ENCODE data around the gene UGT1A9. TPM values are rescaled to one million over a fixed set of nuclear protein-coding genes. Genes with fewer than 3 reads are reported as not detected.

The UGT1A9 gene
- total and polyA plus RNA-seq, 2 of the 13 experiments (the other 11 are each of a cell fraction or from before 2014, with no cell fraction given) = 0.07 TPM; not detected in 1

DNA sequence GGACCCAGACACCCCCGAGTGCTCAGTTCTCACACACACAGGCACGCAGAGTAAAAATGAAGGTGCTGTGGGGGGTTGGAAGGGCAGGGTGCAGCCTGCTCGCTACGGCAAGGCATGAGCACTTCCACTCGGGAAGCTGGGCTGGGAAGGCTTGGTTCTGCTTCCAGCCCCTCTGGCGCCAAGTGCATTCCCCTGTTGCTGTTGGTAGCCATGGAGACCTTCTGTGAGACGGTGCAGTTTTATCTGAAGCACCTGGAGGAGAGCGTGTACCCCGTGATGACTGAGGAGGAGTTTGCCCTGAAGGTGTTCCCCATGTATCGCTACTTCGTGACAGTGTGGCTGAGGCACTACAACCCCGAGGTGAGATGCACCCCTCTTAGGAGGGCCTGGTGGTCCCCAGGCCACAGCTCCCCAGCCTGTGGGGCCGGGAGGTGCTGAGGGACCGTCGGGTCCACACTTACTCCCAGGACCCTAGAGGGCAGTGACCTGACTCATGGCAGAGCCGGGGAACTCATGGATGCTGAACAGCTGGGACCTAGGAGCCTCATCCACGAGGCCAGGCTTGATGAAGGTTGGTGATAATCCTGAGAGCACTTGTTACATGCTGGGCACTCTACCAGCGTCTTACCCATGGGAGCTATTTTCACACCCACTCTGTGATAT, 121.9 kb downstream of the UGT1A9 start (continued):
- TF ChIP-seq, protein P1, sequence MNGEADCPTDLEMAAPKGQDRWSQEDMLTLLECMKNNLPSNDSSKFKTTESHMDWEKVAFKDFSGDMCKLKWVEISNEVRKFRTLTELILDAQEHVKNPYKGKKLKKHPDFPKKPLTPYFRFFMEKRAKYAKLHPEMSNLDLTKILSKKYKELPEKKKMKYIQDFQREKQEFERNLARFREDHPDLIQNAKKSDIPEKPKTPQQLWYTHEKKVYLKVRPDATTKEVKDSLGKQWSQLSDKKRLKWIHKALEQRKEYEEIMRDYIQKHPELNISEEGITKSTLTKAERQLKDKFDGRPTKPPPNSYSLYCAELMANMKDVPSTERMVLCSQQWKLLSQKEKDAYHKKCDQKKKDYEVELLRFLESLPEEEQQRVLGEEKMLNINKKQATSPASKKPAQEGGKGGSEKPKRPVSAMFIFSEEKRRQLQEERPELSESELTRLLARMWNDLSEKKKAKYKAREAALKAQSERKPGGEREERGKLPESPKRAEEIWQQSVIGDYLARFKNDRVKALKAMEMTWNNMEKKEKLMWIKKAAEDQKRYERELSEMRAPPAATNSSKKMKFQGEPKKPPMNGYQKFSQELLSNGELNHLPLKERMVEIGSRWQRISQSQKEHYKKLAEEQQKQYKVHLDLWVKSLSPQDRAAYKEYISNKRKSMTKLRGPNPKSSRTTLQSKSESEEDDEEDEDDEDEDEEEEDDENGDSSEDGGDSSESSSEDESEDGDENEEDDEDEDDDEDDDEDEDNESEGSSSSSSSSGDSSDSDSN (CRISPR knock-in tag; IDR thresholded peaks at IDR 0.05) = no peak
- TF ChIP-seq HES4 (CRISPR knock-in tag; IDR thresholded peaks at IDR 0.05; ENCODE audit: borderline replicate concordance) (no peak), ZNF343 (CRISPR knock-in tag; IDR thresholded peaks at IDR 0.05) (no peak)
- TF ChIP-seq, protein P2, sequence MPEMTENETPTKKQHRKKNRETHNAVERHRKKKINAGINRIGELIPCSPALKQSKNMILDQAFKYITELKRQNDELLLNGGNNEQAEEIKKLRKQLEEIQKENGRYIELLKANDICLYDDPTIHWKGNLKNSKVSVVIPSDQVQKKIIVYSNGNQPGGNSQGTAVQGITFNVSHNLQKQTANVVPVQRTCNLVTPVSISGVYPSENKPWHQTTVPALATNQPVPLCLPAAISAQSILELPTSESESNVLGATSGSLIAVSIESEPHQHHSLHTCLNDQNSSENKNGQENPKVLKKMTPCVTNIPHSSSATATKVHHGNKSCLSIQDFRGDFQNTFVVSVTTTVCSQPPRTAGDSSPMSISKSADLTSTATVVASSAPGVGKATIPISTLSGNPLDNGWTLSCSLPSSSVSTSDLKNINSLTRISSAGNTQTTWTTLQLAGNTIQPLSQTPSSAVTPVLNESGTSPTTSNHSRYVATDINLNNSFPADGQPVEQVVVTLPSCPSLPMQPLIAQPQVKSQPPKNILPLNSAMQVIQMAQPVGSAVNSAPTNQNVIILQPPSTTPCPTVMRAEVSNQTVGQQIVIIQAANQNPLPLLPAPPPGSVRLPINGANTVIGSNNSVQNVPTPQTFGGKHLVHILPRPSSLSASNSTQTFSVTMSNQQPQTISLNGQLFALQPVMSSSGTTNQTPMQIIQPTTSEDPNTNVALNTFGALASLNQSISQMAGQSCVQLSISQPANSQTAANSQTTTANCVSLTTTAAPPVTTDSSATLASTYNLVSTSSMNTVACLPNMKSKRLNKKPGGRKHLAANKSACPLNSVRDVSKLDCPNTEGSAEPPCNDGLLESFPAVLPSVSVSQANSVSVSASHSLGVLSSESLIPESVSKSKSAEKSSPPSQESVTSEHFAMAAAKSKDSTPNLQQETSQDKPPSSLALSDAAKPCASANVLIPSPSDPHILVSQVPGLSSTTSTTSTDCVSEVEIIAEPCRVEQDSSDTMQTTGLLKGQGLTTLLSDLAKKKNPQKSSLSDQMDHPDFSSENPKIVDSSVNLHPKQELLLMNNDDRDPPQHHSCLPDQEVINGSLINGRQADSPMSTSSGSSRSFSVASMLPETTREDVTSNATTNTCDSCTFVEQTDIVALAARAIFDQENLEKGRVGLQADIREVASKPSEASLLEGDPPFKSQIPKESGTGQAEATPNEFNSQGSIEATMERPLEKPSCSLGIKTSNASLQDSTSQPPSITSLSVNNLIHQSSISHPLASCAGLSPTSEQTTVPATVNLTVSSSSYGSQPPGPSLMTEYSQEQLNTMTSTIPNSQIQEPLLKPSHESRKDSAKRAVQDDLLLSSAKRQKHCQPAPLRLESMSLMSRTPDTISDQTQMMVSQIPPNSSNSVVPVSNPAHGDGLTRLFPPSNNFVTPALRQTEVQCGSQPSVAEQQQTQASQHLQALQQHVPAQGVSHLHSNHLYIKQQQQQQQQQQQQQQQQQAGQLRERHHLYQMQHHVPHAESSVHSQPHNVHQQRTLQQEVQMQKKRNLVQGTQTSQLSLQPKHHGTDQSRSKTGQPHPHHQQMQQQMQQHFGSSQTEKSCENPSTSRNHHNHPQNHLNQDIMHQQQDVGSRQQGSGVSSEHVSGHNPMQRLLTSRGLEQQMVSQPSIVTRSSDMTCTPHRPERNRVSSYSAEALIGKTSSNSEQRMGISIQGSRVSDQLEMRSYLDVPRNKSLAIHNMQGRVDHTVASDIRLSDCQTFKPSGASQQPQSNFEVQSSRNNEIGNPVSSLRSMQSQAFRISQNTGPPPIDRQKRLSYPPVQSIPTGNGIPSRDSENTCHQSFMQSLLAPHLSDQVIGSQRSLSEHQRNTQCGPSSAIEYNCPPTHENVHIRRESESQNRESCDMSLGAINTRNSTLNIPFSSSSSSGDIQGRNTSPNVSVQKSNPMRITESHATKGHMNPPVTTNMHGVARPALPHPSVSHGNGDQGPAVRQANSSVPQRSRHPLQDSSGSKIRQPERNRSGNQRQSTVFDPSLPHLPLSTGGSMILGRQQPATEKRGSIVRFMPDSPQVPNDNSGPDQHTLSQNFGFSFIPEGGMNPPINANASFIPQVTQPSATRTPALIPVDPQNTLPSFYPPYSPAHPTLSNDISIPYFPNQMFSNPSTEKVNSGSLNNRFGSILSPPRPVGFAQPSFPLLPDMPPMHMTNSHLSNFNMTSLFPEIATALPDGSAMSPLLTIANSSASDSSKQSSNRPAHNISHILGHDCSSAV (CRISPR knock-in tag; IDR thresholded peaks at IDR 0.05; ENCODE audit: borderline replicate concordance) = no peak
- TF ChIP-seq, protein P3, sequence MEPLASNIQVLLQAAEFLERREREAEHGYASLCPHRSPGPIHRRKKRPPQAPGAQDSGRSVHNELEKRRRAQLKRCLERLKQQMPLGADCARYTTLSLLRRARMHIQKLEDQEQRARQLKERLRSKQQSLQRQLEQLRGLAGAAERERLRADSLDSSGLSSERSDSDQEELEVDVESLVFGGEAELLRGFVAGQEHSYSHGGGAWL (CRISPR knock-in tag; IDR thresholded peaks at IDR 0.05) = no peak
